ENCODE measurements around the gene STXBP5. TPM values are rescaled to one million over a fixed set of nuclear protein-coding genes. Genes with fewer than 3 reads are reported as not detected.
A peak's percentile ranks its signal among the peaks of the same experiment; 100 is the strongest.

The STXBP5 gene
- polyA plus RNA-seq, 2 of the 4 experiments (the other 2 are of a cell fraction): 10.8 to 17.8 TPM

GRCh38 chr6:147195987-147196386, 8.2 kb upstream of the STXBP5 start:
- no peak for ATAC-seq
- no peak for DNase-seq (ENCODE audit: low read depth in 1 of 2, low spot score in 1 of 2)
- no peaks in the 10 kb centered on the region for H3K9me3 ChIP-seq
- no peak overlapping the region for H3K4me2 ChIP-seq
- H3K4me1 ChIP-seq: peaks cover 31% of the 10 kb centered on the region
- CTCF ChIA-PET: no interaction called here
- H3K4me3 ChIP-seq: no peak overlapping the region
- POLR2A ChIA-PET: no interaction called here
- H3K27ac ChIP-seq: peak overlapping the region in 1 of 2 experiments; percentile 32; a peak in 3 of 6 replicates
- no peak for FAIRE-seq
- 82% methylated on average over 3 of the region's 3 CpGs for WGBS (ENCODE audit: missing lambda C conversion rate)
- no peak for TF ChIP-seq POLR2A (IDR thresholded peaks at IDR 0.05; ENCODE audit: low read length)

GRCh38 chr6:147200711-147201110, 3.5 kb upstream of the STXBP5 start:
- no peak overlapping the region for H3K4me2 ChIP-seq
- H3K27ac ChIP-seq: no peak overlapping the region
- POLR2A ChIA-PET: no interaction called here
- TF ChIP-seq HOXB5 (CRISPR knock-in tag; IDR thresholded peaks at IDR 0.05) (no peak), FOXS1 (CRISPR knock-in tag; IDR thresholded peaks at IDR 0.05) (no peak), PBX3 (IDR thresholded peaks at IDR 0.05) (no peak), PHF8 (IDR thresholded peaks at IDR 0.05; ENCODE audit: borderline replicate concordance, low read depth) (no peak), USF2 (IDR thresholded peaks at IDR 0.05) (no peak), HOXB13 (CRISPR knock-in tag; IDR thresholded peaks at IDR 0.05; ENCODE audit: low read depth) (no peak), HDAC2 (IDR thresholded peaks at IDR 0.05) (no peak), MYC (IDR thresholded peaks at IDR 0.05; ENCODE audit: borderline replicate concordance, low read length) (no peak), NPAS2 (CRISPR knock-in tag; IDR thresholded peaks at IDR 0.05; ENCODE audit: borderline replicate concordance) (no peak), FOSB (CRISPR knock-in tag; IDR thresholded peaks at IDR 0.05) (no peak), POLR2A (IDR thresholded peaks at IDR 0.05; ENCODE audit: low read length) (no peak), ZC3H11A (IDR thresholded peaks at IDR 0.05) (no peak), CBX2 (IDR thresholded peaks at IDR 0.05; ENCODE audit: borderline replicate concordance, low read depth) (no peak), CBX8 (IDR thresholded peaks at IDR 0.05) (no peak), HES2 (IDR thresholded peaks at IDR 0.05) (no peak)
- FAIRE-seq (no peak), ATAC-seq (no peak), DNase-seq (ENCODE audit: low read depth in 1 of 2, low spot score in 1 of 2) (no peak)
- CTCF ChIA-PET: no interaction called here
- no peaks in the 10 kb centered on the region for H3K9me3 ChIP-seq
- H3K4me3 ChIP-seq: no peak overlapping the region
- peaks cover 4% of the 10 kb centered on the region; the same call in 1 of the 3 replicates for H3K4me1 ChIP-seq
- WGBS (ENCODE audit: missing lambda C conversion rate): 82% methylated on average over 1 of the region's 1 CpG

- CTCF ChIA-PET: interaction anchor here (0.5 to 1.2 kb wide), 3 partner anchors 10 to 300 kb away, joined by 3 to 5 read pairs (median 3); no protein-coding TSS in a partner anchor
- FAIRE-seq: no peak
- POLR2A ChIA-PET: interaction anchor here (1.0 to 1.7 kb wide), 5 partner anchors 15 to 288 kb away, joined by 4 to 10 read pairs (median 5); no protein-coding TSS in a partner anchor
- H3K4me3 ChIP-seq: peak overlapping the region; percentile 84
- TF ChIP-seq RAD21 (conservative IDR thresholded peaks at IDR 0.05 in 1 of 2, IDR thresholded peaks at IDR 0.05 in 1 of 2): peak in 1 of 2 experiments; percentile 5; a peak in 1 of 5 replicates
- no peak for TF ChIP-seq ESRRA (IDR thresholded peaks at IDR 0.05; ENCODE audit: borderline replicate concordance, low read length)
- TF ChIP-seq GATA3 (IDR thresholded peaks at IDR 0.05; ENCODE audit: borderline replicate concordance): 0 out of 2 replicates have a peak, but pooled peaks have one; percentile 13
- peak; percentile 63 to 87; a peak in 5 of 6 replicates for ATAC-seq
- H3K4me2 ChIP-seq: peak overlapping the region; percentile 73
- no peaks in the 10 kb centered on the region for H3K9me3 ChIP-seq
- H3K27ac ChIP-seq: peak overlapping the region; percentile 82 to 100
- peaks cover 9% of the 10 kb centered on the region; the same call in 2 of the 3 replicates for H3K4me1 ChIP-seq
- peak; percentile 36 to 81 for DNase-seq (ENCODE audit: low read depth in 1 of 2, low spot score in 1 of 2)
- 1% methylated on average over 16 of the region's 16 CpGs for WGBS (ENCODE audit: missing lambda C conversion rate)
These were observed 2.2 kb upstream of the STXBP5 start for GRCh38 chr6:147201885-147202515.

All from A549 (cell line).